Measurements from ENCODE around the gene PRSS16.

GRCh38 chr6:27275025-27275956, 27.8 kb downstream of the PRSS16 start:
- no peak for TF ChIP-seq EZH2phosphoT487 (IDR thresholded peaks at IDR 0.05; ENCODE audit: low read depth)
- no peak for TF ChIP-seq CTCF (IDR thresholded peaks at IDR 0.05; ENCODE audit: low read depth, low read length)
